IMR-90 (cell line): ENCODE measurements around the gene SYNPR. TPM values are rescaled to one million over a fixed set of nuclear protein-coding genes. Genes with fewer than 3 reads are reported as not detected.

Experiments
- ATAC-seq: fragments of 200-7000 bp; cut with Tn5 transposase; 2 replicates; pipeline ENCODE4 v1.9.1; 2020; ENCODE audit warnings: low read depth, mild to moderate bottlenecking, moderate library complexity
- BruUV-seq: library from RNA; stranded (reverse); fragments of 400-500 nt; replicated peaks from 2 replicates; lab custom pipeline; 2021; lab: Mats Ljungman, UMichigan
- CTCF ChIA-PET: fragments of 300-600 bp; formaldehyde crosslinking; extraction: SDS; loops from one replicate; lab custom pipeline; 2021; ENCODE audit warnings: antibody characterized with exemption; lab: Yijun Ruan, JAX
- POLR2A ChIA-PET: fragments of 300-600 bp; sonication (Branson Sonifier 250); formaldehyde crosslinking; loops from one replicate; lab custom pipeline; 2022; ENCODE audit warnings: antibody characterized with exemption; ENCODE audit not compliant: unreplicated experiment; lab: Charles Lee
- DNase-seq: peaks from one replicate; pipeline ENCODE4 v3.0.0; 2013
- H2AFZ ChIP-seq: replicated peaks from 2 replicates; pipeline ENCODE3; 2013; ENCODE audit warnings: low read length, mild to moderate bottlenecking; ENCODE audit not compliant: poor library complexity
- H2AK5ac ChIP-seq: 2 replicates; pipeline ENCODE4 v1.6.1; 2013; ENCODE audit warnings: low read depth, low read length, inconsistent platforms
- H2AK9ac ChIP-seq: replicated peaks from 2 replicates; pipeline ENCODE3; 2013; ENCODE audit warnings: mild to moderate bottlenecking, low read depth, low read length, moderate library complexity; ENCODE audit not compliant: poor library complexity
- H2BK120ac ChIP-seq: 2 replicates; pipeline ENCODE4 v1.6.1; 2013; ENCODE audit warnings: low read depth, low read length, inconsistent platforms
- H2BK15ac ChIP-seq: 3 replicates; pipeline ENCODE4 v1.6.1; 2013; ENCODE audit warnings: low read depth, low read length, inconsistent platforms
- H2BK20ac ChIP-seq: 2 replicates; pipeline ENCODE4 v1.6.1; 2013; ENCODE audit warnings: low read depth, mild to moderate bottlenecking, inconsistent platforms, low read length, moderate library complexity
- H2BK5ac ChIP-seq: 2 replicates; pipeline ENCODE4 v1.6.1; 2013; ENCODE audit warnings: mild to moderate bottlenecking, low read depth, low read length, inconsistent platforms; ENCODE audit not compliant: poor library complexity, severe bottlenecking
- H3K14ac ChIP-seq: replicated peaks from 2 replicates; pipeline ENCODE4 v1.6.1; 2013; ENCODE audit warnings: low read depth, low read length, inconsistent platforms
- H3K18ac ChIP-seq: 2 replicates; pipeline ENCODE4 v1.6.1; 2013; ENCODE audit warnings: low read depth, low read length, control low read depth
- H3K23ac ChIP-seq: 2 replicates; pipeline ENCODE4 v1.6.1; 2013; ENCODE audit warnings: low read depth, low read length, inconsistent platforms
- H3K27ac ChIP-seq: 2 replicates; pipeline ENCODE4 v1.5.1; 2013; ENCODE audit warnings: mild to moderate bottlenecking, control low read depth, low read length; ENCODE audit not compliant: insufficient read depth
- H3K27me3 ChIP-seq: 2 replicates; pipeline ENCODE4 v1.6.1; 2013; ENCODE audit warnings: low read length; ENCODE audit not compliant: control insufficient read depth, insufficient read depth
- H3K36me3 ChIP-seq: 2 replicates; pipeline ENCODE4 v1.6.1; 2013; ENCODE audit warnings: low read length, mixed read lengths; ENCODE audit not compliant: control insufficient read depth, insufficient read depth
- H3K4ac ChIP-seq: 2 replicates; pipeline ENCODE4 v1.6.1; 2013; ENCODE audit warnings: low read depth, low read length, inconsistent platforms
- H3K4me1 ChIP-seq: 2 replicates; pipeline ENCODE4 v1.6.1; 2013; ENCODE audit warnings: low read length, mixed read lengths; ENCODE audit not compliant: control insufficient read depth, insufficient read depth
- H3K4me2 ChIP-seq: 2 replicates; pipeline ENCODE4 v1.6.1; 2013; ENCODE audit warnings: low read depth, mild to moderate bottlenecking, control low read depth, low read length, moderate library complexity
- H3K4me3 ChIP-seq: 2 replicates; pipeline ENCODE4 v1.5.1; 2013; ENCODE audit warnings: low read depth, mild to moderate bottlenecking, control low read depth, low read length, moderate library complexity; ENCODE audit not compliant: insufficient read depth
- H3K56ac ChIP-seq: 2 replicates; pipeline ENCODE4 v1.6.1; 2013; ENCODE audit warnings: low read length, inconsistent platforms; ENCODE audit not compliant: insufficient read depth; ENCODE audit errors: extremely low read depth
- H3K79me1 ChIP-seq, 2 experiments: 2 replicates each; pipeline ENCODE4 v1.6.1; 2013; ENCODE audit warnings: low read length in 2 of 2, inconsistent platforms in 1 of 2, low read depth in 1 of 2
- H3K9ac ChIP-seq: 2 replicates; pipeline ENCODE4 v1.6.1; 2013; ENCODE audit warnings: low read depth, low read length, control low read depth
- H3K9me1 ChIP-seq: 2 replicates; pipeline ENCODE4 v1.6.1; 2013; ENCODE audit warnings: low read length, inconsistent platforms; ENCODE audit not compliant: insufficient read depth
- H3K9me3 ChIP-seq: 2 replicates; pipeline ENCODE4 v1.6.1; 2013; ENCODE audit warnings: low read length; ENCODE audit not compliant: control insufficient read depth, insufficient read depth
- H4K20me1 ChIP-seq: 2 replicates; pipeline ENCODE4 v1.6.1; 2013; ENCODE audit warnings: low read length, inconsistent platforms; ENCODE audit not compliant: insufficient read depth
- H4K5ac ChIP-seq: 2 replicates; pipeline ENCODE4 v1.6.1; 2013; ENCODE audit warnings: mild to moderate bottlenecking, low read depth, low read length, control low read depth
- H4K8ac ChIP-seq, 2 experiments: 2 replicates each; pipeline ENCODE4 v1.6.1; 2013; ENCODE audit warnings: low read depth in 2 of 2, low read length in 2 of 2, control low read depth in 1 of 2, inconsistent platforms in 1 of 2
- H4K91ac ChIP-seq: 2 replicates; pipeline ENCODE4 v1.6.1; 2013; ENCODE audit warnings: low read depth, low read length, inconsistent platforms; ENCODE audit not compliant: insufficient read depth
- BHLHE40 ChIP-seq: fragments of 150-350 bp; IDR thresholded peaks from 2 replicates; pipeline ENCODE4 v1.6.1; 2016; ENCODE audit warnings: mild to moderate bottlenecking, low read depth, low read length
- CEBPB ChIP-seq: IDR thresholded peaks from 2 replicates; pipeline ENCODE4 v1.6.1; 2012; ENCODE audit warnings: low read depth, low read length, improper control_type of control experiment
- CHD1 ChIP-seq: IDR thresholded peaks from 2 replicates; pipeline ENCODE4 v1.6.1; 2012; ENCODE audit warnings: low read depth, low read length, improper control_type of control experiment
- CTCF ChIP-seq: conservative IDR thresholded peaks from 2 replicates; pipeline ENCODE4 v1.5.1; 2012; ENCODE audit warnings: mild to moderate bottlenecking, low read depth, low read length, improper control_type of control experiment
- ELK1 ChIP-seq: fragments of 150-350 bp; IDR thresholded peaks from 2 replicates; pipeline ENCODE4 v1.6.1; 2016; ENCODE audit warnings: low read depth, mild to moderate bottlenecking, low read length, moderate library complexity, borderline replicate concordance
- FOS ChIP-seq: fragments of 150-350 bp; IDR thresholded peaks from 2 replicates; pipeline ENCODE4 v1.6.1; 2016; ENCODE audit warnings: low read depth, low read length
- MAFK ChIP-seq: IDR thresholded peaks from 2 replicates; pipeline ENCODE4 v1.6.1; 2012; ENCODE audit warnings: low read depth, low read length, improper control_type of control experiment
- MAZ ChIP-seq: IDR thresholded peaks from 2 replicates; pipeline ENCODE4 v1.6.1; 2012; ENCODE audit warnings: low read depth, mild to moderate bottlenecking, low read length, improper control_type of control experiment, moderate library complexity, borderline replicate concordance
- MXI1 ChIP-seq: IDR thresholded peaks from 2 replicates; pipeline ENCODE4 v1.6.1; 2012; ENCODE audit warnings: low read depth, mild to moderate bottlenecking, low read length, moderate library complexity, borderline replicate concordance
- NFE2L2 ChIP-seq: fragments of 150-350 bp; IDR thresholded peaks from 2 replicates; pipeline ENCODE4 v1.6.1; 2016; ENCODE audit warnings: low read depth, mild to moderate bottlenecking, low read length
- POLR2A ChIP-seq: IDR thresholded peaks from 2 replicates; pipeline ENCODE4 v1.6.1; 2012; ENCODE audit warnings: mild to moderate bottlenecking, low read depth, low read length
- RAD21 ChIP-seq: IDR thresholded peaks from 2 replicates; pipeline ENCODE4 v1.6.1; 2012; ENCODE audit warnings: low read length, improper control_type of control experiment
- RCOR1 ChIP-seq: IDR thresholded peaks from 2 replicates; pipeline ENCODE4 v1.6.1; 2012; ENCODE audit warnings: mild to moderate bottlenecking, low read length, improper control_type of control experiment; ENCODE audit not compliant: insufficient replicate concordance
- RFX5 ChIP-seq: IDR thresholded peaks from 2 replicates; pipeline ENCODE4 v1.8.0; 2012; ENCODE audit warnings: low read depth, mild to moderate bottlenecking, low read length, moderate library complexity
- SMC3 ChIP-seq: fragments of 150-350 bp; IDR thresholded peaks from 2 replicates; pipeline ENCODE4 v1.6.1; 2016; ENCODE audit warnings: low read depth, mild to moderate bottlenecking, antibody characterized with exemption, low read length, moderate library complexity
- USF2 ChIP-seq: fragments of 150-350 bp; IDR thresholded peaks from 2 replicates; pipeline ENCODE4 v1.6.1; 2017; ENCODE audit warnings: mild to moderate bottlenecking, antibody characterized with exemption, low read length, low read depth
- dilution Hi-C: fragments of 300-500 bp; cut with HindIII; formaldehyde crosslinking; loops from one replicate; pipeline ENCODE4 v1.14.3; 2018; ENCODE audit warnings: low sequenced_read_pairs; ENCODE audit not compliant: unreplicated experiment
- in situ Hi-C: fragments of 300-500 bp; cut with MboI; formaldehyde crosslinking; loops from 3 replicates; pipeline ENCODE4 v1.14.3; 2019; ENCODE audit warnings: low sequenced_read_pairs, inconsistent platforms, mixed read lengths
- intact Hi-C: fragments of 100-400 bp; cut with micrococcal nuclease; formaldehyde crosslinking; loops from 2 replicates; pipeline ENCODE4 v1.10.0; 2022
- polyA plus RNA-seq, 3 experiments: library from polyadenylated mRNA; depleted of rRNA; stranded (reverse); fragments of >200 nt; gene quantifications; 2 replicates each; pipeline ENCODE4 v1.2.3, GENCODE V29; 2012; ENCODE audit warnings: low replicate concordance in 1 of 3
- total RNA-seq: library from RNA; depleted of rRNA; stranded (reverse); fragments of >200 nt; gene quantifications from 2 replicates; pipeline ENCODE4 v1.2.3, GENCODE V29; 2012

The SYNPR gene
- total and polyA plus RNA-seq, 2 of the 4 experiments (the other 2 are of a cell fraction) = not detected

- Histone ChIP-seq H3K9me1 (no peaks in the 10 kb centered on the region), H3K9ac (no peak overlapping the region), H3K36me3 (no peaks in the 10 kb centered on the region), H3K56ac (no peak overlapping the region), H2BK15ac (no peak overlapping the region), H3K4me3 (no peak overlapping the region), H3K4ac (no peak overlapping the region), H2BK20ac (no peak overlapping the region), H4K20me1 (no peaks in the 10 kb centered on the region), H4K91ac (no peak overlapping the region), H2BK5ac (no peak overlapping the region), H2AK9ac (no peak overlapping the region), H3K14ac (no peak overlapping the region), H4K8ac (no peak overlapping the region), H4K5ac (no peak overlapping the region), H3K79me1 (no peaks in the 10 kb centered on the region), H3K4me1 (no peaks in the 10 kb centered on the region), H3K27me3 (no peaks in the 10 kb centered on the region), H3K4me2 (no peak overlapping the region), H3K18ac (no peak overlapping the region), H2AFZ (no peak overlapping the region), H2BK120ac (no peak overlapping the region), H3K9me3 (no peaks in the 10 kb centered on the region), H3K23ac (no peak overlapping the region), H3K27ac (no peak overlapping the region), H2AK5ac (no peak overlapping the region)
- in situ Hi-C loops = no loop called here
- ChIA-PET CTCF (no interaction called here), POLR2A (no interaction called here)
- ATAC-seq (no peak), DNase-seq (no peak)
- no TSS peak for BruUV-seq
- dilution Hi-C loops = no loop called here
- intact Hi-C loops = no loop called here
- TF ChIP-seq FOS (no peak), CEBPB (no peak), RFX5 (no peak), NFE2L2 (no peak), POLR2A (no peak), RCOR1 (no peak), SMC3 (no peak), USF2 (no peak), ELK1 (no peak), MXI1 (no peak), CHD1 (no peak), RAD21 (no peak), MAZ (no peak), MAFK (no peak), CTCF (no peak), BHLHE40 (no peak)
Observed at GRCh38 chr3:63462732-63463131, 184.6 kb downstream of the SYNPR start.
